AG08395 (cell line): ENCODE measurements around the gene C1orf35.
A peak's percentile ranks its signal among the peaks of the same experiment; 100 is the strongest.

Experiments used
- DNase-seq: peaks from one replicate; pipeline ENCODE4 v3.0.0; 2012; ENCODE audit warnings: mixed read lengths, low spot score

C1orf35 gene

DNA sequence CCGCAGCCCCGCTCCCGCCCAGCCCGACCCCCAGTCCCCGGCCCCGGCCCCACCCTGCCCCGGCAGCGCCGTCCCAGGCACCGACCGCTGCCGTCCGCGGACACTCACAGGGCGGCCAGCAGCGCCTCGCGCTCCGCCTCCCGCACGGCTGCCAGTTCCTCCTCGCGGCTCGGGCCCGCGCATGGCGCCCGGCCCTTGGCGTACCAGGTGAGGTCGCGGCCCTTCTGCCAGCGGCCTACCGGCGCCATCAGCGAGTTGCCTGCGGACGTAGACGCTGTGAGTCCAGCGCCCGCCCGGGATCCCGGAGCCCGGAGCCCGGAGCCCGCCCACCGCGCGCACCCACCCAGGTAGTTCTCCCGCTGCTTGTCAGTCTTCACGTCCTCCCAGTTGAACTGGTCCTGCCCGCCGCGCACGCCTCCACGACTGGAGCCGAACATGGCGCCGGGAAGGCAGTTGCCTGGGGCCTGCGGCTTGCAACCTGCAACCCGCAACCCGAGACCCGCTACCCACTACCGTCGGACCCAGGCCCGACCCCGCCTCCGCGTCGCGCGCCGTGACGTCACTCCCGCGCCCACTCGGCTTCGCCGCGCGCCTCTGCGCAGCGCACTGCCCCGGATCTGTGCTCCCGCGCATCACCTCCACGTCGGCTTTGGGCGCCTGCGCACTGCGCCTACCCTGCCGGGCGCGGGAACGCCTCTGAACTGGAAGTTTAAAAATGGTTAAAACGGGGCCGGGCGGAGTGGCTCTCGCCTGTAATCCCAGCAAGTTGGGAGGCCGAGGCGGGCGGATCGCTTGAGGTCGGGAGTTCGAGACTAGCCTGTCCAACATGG is at the start of gene C1orf35:
C1orf35 (minus strand) TSS at position 535 of the 830 bp plus-strand sequence; CDS start at position 437, 98 bp downstream.
- DNase-seq: peak; percentile 99

DNA sequence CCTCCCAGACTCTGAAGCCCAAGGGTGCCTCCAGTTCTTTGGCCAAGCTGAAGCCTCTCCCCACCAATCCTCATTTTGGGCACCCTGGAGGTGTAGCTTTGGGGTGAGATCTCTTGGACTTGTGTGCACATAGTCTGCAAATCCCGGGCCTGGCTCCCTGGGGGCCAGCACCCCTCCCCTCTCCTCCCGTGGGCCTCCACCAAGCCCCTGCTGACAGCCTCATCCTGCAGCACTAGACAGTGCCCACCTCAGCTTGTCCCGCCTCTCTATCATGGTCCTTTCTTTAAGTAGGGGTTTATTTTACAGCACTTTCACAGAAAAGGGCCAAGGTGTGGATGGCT is 49.8 kb upstream of the C1orf35 start:
- DNase-seq: no peak

DNA sequence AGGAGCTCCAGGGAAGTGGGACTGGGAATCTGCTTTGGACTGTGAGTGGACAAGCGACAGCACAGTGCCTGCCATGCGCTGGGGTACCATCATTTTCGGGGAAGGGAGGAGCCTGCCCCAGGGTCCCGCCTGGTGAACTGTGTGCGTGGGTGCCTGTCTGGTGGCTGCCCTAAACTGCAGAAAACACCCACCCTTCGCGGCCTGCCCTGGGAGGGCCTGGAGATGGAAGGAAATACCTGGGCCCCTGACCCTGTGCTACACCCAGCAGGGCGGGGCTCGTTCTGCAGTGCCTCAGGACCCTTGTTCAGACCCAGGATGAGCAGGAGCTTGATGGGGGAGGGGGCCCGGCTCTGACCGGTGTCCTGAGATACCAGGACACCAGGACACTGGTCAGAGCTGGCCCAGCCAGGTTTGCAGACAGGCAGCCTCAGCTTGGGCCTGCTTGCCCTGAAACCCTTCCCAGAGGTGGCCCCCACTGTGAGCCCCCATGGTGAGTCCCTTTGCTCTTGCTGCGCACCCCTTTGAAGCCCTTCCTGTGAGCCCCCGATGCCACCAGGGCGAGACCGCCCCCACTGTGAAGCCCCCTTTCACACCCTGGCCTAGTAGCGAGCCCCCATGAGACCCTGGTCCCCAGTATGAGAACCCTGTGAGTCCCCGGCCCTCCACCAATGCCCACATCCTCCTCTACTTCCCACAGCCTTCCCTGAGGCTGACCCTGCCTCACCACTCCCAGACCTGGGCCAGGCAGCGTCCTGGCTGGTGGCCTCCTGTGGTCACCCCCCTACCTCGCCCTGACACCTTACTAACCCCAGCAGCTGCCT is 49.2 kb upstream of the C1orf35 start:
- no peak for DNase-seq

DNA sequence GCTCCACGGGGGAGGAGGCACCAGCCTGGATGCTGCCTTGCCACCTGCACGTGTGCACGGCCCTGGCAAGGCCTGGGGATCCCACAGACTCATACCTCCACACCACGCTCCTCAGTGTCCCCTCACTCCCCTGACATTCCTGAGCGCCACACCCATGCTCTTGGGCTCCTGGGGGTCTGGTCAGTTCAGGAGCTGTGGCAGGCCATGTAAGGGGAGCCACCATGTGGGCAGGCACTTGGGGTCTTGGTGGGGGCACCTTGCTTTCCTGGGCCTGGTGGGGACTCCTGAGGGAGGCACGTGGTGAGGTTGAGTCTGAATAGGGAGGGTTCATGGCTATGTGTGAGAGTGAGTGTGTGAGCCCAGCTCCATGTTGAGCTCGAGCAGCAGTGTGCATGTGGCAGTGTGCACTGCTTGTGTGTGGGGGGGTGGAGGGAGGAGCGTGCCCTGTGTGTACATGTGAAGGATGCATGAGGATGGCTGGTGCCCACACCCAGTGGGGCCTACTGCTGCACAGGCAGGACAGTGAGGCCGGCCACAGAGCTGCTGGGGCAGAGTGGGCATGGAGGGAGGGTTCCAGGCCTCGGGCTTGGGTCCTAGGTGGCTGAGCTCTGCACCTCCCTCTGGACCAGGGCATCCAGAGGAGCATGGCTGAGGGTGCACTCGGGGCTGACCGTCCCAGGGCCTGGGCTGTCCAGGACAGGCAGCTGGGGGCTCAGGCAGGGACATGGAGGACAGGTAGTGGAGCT is 48.2 kb upstream of the C1orf35 start:
- no peak for DNase-seq

DNA sequence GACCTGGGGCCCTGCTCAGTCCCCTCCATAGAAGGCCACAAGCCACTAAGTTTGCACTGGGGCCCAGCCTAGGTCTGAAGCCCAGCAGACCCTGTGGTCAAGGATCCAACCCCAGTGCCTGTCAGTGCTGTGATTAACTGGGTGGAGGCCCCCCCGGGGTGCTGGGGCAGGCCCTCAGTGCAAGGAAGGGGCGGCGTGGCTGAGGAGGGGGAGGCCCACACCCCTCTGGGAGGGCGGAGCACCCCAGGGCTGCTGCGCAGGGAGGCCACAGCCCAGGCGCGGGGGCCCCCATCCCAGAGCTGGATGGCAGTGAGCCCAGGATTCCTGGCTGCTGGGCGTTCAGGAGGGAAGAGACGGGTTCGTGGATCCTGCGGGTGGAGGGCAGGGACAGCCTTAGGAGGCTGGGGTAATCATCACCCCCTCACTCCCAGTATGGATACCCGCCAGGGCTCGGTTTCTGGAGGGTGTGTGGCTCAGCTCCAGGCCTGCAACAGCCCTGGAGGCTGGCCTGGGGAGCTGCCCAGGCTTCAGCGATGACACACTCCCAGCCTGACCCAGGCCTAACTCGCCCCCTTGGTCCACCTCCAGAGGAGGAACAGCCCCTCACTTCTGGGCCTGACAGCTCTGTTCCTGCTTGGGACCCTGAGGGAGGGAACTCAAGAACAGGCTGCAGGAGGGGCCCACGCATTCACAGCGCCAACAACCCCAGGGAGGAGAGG is 47.5 kb upstream of the C1orf35 start:
- DNase-seq: peak; percentile 93

DNA sequence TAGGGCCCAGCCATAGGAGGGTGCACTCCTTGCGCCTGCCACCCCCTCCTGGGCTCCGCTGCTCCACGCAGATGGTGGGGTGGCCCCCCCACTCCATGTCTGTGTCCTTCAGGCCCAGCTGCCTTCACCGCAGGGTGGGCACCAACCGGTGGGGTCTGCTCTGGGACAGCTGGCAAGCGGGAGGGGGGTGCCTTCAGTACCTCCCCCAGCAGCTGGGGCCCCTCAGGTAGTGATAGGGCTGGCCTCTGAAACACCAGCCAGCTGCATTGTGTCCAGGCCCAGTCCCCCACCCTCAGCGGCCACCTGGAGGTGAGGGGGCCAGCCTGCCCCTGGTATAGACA is 47.0 kb upstream of the C1orf35 start:
- DNase-seq: no peak

DNA sequence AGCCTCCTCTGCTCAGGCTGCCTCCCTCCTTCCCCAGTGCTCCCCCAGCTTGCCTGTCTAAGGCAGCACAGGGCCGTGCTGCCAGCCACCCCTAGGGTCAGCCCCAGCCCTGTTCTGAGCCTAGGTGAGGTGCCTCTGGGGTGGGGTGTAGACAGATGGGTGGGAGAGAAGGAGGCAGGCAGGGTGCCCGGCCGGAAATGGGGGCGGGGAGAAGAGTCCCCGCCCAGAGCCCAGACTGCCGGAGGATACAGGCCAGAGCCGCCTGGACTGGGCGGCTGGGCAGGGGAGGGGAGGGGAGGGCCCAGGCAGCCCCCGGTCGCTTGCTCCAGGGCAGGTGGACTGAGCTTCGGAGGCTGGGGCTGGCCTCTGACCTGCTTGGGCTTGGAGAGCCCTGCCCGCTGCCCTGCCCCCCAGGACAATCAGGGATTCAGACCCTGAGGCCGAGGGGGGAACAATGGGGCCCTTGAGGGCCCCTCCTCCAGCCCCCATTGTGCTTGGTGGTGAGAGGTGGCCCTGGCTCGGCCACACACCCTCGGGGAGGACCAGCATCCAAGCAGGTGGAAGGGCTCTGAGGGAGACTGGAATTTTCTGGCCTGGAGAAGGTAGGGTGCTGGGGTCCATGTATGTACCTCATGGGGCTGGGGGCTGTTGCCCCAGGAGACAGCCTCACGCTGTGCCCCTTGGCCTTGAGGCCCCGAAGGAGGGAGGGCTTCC is 46.4 kb upstream of the C1orf35 start, which contains the start of gene GJC2:
GJC2 (plus strand) TSS at position 525 of the 714 bp plus-strand sequence. CDS start 7,829 bp downstream, outside the sequence.
- peak; percentile 61 for DNase-seq

DNA sequence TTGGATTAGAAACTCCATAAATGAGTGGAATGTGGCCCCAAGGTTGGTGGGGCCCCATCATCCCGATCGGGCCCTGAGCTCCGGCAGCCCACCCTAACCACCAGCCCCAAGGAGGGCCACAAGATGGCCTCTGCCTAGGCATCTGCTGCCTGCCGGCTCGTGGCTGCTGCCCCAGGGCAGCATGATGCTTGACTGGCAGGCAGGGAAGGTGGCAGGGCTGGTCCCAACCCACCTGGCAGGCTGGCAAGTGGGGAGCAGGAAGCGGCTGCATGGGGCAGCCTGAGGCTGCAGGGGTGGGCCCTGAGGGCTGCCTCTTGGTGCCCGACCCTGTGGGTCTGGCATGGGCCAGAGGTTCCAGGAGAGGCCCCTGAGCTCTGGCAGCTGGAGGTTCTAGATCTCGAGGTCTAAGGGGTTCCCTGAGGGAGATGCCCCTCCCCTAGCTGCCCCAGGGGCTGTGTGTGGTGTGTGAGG is 45.8 kb upstream of the C1orf35 start:
- no peak for DNase-seq

DNA sequence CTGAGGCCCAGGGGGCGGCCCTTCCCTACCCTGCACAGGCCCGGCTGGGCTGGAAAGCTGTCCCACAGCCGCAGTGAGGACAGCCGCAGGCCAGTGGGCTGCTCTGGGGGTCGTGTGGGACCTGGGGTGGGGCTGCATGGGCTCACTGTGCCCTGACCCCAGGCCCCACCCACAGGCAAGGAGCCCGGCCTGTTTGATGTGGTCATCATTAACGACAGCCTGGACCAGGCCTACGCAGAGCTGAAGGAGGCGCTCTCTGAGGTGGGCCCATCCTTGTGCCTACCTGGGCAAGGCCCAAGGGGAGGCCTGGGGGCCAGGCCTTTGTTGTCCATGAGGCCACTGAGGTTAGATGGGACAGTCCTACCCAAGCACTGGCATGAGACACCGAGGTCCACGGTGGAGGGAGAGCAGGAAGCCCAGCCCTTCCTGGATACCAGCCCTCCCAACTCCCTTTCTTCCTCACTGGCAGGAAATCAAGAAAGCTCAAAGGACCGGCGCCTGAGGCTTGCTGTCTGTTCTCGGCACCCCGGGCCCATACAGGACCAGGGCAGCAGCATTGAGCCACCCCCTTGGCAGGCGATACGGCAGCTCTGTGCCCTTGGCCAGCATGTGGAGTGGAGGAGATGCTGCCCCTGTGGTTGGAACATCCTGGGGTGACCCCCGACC is 45.2 kb upstream of the C1orf35 start:
- DNase-seq: peak; percentile 32

DNA sequence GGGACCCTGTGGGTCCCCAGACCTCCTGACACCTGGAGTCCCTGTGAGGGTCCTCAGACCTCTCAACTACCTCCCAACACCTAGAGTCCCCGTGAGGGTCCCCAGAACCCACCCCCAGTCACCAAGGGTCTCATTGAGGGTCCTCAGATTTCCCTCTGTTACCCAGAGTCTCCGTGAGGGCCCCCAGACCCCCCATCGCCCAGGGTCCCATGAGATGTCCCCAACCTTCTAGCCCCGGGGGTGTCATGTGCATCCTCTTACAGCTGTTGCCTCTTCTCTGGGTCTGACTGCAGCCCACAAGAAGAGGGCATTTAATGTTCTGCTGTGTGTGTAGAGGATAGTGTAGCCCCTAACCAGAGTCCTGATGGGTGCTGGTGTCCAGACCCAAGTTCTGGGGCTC is 44.6 kb upstream of the C1orf35 start:
- DNase-seq: no peak

DNA sequence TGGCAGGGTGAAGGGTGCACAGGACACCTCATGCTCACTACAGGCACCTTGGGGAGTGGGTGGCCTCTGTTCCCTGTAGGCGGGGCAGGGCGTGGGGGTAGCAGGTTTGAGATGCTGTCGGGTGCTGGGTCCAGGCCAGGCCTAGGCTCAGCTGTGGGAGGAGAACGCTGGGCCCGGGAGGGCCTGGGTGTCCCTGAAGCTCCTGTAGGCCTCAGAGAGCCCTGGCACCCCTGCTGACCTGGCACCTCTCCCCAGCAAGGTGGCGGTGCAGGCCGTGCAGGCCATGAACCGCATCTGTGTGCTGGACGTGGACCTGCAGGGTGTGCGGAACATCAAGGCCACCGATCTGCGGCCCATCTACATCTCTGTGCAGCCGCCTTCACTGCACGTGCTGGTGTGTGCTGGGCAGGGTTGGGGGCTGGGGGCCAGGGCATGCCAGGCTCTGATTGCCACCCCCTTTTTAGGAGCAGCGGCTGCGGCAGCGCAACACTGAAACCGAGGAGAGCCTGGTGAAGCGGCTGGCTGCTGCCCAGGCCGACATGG is 44.1 kb upstream of the C1orf35 start:
- DNase-seq: no peak

DNA sequence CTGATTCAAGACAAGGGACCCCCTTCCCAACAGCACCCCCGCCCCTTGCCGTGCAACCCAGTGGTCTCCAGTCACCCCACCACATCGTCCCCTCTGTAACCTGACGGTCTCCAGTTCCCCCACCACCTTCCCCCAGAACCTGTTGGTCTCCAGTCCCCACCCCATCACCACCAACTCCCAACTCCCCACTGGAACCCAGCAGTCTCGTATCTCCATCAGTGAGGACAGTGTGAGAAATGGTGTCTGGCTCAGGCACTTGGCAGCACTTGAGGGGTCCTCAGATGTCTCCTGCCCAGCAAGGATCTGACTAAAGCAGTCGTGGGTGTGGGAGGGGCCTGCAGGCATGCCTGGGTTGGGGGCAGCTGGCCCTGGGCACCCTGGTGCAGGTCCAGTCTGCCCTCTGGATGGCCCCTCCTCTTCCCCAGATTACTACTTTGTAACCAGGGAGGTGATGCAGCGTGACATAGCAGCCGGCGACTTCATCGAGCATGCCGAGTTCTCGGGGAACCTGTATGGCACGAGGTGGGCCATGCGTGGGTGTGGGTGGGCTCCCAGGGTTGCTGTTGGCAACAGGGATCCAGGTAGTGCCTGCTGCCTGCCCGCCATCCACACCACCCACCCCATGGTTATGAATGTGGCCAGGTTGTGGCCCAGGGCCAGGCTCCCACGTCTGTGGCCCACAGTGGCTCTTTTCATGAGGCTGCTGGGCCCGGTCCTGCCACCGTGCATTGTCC is 43.5 kb upstream of the C1orf35 start:
- no peak for DNase-seq

DNA sequence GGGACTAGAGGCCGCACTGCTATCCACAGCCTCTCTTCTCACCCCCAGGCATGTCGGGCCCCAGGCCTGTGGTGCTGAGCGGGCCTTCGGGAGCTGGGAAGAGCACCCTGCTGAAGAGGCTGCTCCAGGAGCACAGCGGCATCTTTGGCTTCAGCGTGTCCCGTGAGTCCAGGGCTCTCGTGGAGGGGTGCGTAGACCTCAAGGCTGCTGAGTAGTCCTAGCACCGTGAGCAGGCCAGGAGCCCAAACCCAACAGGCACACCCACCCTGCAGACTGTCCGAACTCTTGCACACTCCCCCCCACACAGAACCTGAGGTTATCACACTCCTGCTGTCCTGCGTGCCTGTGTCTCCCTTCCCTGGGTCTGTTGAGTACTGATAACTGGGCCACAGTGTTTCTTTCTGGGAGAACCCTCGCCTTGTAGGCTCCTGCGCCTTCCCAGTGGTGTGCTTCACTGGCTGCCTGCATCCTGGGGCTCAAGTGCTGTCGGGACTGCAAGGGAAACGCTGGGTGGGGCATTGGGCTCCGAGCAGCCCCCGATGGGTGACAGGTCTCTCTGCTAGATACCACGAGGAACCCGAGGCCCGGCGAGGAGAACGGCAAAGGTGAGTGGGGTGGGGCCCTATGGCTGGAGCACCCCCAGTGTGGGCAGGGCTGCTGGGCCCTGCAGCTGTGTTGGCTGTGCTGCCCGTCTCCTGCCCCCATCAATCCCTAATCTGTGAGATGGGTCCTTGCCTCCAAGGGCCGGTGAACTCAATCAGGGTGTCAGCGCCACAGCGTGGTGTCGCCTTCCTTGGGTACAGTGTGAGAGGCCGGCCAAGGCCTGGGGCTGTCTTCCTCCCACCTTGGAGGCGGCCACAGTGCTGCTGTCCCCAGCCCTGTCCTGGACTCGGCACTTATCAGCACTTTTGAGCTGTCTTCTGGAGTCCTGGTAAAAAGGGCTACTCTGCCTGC is 42.6 kb upstream of the C1orf35 start:
- no peak for DNase-seq

DNA sequence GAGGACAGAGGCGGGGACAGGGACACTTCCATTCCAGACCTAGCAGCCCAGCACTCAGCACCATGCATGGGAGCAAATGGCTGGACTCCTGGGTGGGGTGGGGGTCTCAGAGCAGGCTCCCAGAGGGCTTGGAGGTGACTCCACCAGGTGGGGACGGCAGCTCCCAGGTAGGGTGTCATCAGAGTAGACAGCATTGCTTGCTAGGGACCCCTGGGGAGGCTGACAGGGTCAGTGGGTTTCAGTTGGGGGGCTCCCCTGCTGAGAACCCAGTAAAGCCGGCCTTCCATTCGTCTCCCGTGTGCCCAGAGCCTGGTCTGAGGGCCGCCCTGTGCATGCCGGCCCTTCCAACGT is 41.8 kb upstream of the C1orf35 start:
- no peak for DNase-seq

DNA sequence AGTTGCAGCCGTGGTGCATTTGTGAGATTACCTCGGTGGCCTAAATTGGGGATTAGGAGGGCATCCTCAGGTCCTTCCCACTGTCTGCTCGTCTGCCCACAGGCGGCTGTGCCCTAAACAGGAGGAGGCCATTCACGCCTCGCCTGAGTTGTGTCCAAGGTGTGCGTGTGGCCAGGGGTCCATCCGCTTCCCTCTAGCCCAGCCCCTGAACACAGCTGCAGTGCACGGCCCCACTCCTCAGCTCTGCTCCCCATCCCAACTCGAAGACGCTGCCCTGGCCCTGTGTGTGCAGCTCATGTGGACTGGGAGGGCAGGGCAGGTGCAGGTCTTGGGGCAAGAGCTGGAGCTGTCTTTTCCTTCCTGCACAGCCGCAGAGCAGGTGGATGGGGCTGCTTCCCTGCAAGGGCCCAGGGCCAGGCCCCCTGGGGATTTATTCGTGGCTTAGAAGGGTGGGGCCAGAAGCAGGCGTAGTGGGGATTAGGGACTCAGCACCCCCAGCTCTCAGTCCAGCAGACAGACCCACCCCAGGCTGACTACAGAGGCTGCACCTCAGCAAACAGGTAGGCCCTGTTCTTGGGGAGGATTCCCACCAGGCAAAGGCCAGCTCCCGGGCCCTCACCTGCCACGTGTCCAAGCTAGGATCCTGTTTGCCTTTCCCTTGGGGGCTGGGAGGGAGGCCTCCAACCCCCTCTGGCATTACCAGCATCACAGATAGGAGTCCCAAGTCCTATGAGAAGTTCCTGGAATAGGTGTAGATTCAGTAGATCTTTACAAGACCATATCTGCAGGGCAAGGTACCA is 41.3 kb upstream of the C1orf35 start:
- DNase-seq: no peak

DNA sequence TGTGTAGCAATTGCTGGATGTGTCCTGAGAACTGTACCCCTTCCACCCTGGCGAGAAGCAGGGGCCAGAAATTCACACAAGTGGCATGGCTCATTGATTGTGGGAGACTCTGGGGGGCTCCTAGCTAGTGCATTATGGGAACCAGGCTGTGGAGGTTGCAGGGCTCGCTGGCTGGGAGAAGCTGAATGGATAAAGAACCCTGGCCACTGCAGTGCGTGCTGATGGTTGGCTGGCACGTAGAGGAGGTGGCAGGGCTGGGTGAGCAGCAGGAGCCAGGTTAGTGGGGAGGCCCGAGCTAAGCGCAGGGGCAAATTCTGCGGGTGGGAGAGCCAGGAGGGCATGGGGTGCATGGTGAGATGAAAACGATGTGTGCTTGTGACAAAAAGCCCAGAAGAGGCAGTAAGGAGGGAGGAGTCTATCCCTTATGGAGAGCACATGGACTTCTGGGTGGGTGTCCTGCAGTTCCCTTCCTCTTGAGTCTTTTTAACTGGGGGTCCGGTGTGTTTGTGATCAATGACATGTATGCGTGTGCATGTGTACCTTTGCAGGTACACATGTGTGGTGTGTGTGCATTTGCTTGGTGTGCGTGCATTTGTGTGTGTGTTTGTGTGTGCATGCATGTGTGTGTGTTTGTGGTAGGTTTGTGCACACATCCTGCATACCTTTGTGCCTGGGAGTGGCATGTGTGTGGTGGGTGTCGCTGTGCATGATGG is 40.5 kb upstream of the C1orf35 start:
- no peak for DNase-seq

DNA sequence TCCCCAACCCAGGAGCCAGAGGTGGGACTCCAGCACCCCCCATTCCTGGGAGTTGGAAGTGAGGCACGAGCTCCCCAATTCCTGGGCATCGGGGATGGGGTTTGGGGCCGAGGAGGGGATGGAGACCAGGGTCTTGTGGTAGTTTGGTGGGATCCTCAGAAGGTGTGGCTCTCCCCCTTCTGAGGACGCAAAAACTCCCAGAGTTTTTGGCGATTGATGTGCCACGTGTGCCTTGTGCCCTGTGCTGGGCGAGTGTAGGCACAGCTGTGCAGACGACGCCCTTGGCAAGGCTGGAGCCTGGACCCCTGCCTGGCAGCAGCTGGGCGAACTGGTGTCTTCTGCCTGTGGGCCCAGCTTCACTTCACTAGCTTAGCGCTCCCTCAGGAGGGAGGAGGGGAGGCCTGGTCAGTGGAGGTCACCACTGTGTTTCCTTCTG is 39.6 kb upstream of the C1orf35 start:
- no peak for DNase-seq
